ENCODE results near the gene ZNF184. TPM values are rescaled to one million over a fixed set of nuclear protein-coding genes. Genes with fewer than 3 reads are reported as not detected.

Gene ZNF184
- total RNA-seq, 1 experiment from 2014 or later: 8.8 TPM

DNA sequence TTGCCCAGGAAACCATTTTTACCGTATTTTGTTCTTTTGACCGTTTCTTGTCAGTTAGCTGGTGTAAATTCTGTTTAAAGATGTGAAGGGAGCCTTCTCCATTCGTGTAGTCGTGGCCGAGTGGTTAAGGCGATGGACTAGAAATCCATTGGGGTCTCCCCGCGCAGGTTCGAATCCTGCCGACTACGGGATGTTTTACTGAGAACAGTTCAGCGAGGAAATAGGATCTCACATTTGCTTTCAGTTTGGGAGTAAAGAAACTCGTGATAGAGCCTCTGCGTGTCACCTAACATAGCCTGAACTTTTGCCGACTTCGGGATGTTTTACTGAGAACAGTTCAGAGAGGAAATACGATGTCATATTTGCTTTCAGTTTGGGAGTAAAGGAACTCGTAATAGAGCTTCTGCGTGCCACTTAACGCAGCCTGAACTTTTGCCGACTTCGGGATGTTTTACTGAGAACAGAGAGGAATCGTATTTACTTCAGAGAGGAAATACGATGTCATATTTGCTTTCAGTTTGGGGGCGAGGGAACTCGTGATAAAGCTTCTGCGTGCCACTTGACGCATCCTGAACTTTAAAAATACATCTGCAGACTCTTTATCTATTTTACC, 5.9 kb upstream of the ZNF184 start:
- POLR2A ChIA-PET (ENCODE audit: unreplicated experiment): no interaction called here
- Histone ChIP-seq H3K27ac (peak overlapping the region; percentile 82), H3K9me3 (ENCODE audit: insufficient read depth, low read depth) (no peaks in the 10 kb centered on the region), H3F3A (ENCODE audit: insufficient read depth, low read depth) (peaks cover 23% of the 10 kb centered on the region), H3K4me2 (peak overlapping the region; percentile 79), H2AFZ (peak overlapping the region; percentile 93), H4K20me1 (ENCODE audit: insufficient read depth) (no peaks in the 10 kb centered on the region), H3K27me3 (ENCODE audit: insufficient read depth, low read depth) (no peaks in the 10 kb centered on the region), H3K79me2 (ENCODE audit: low read depth) (no peaks in the 10 kb centered on the region), H3K9me2 (ENCODE audit: insufficient read depth) (no peaks in the 10 kb centered on the region), H3K4me3 (peak overlapping the region; percentile 66), H3K36me3 (ENCODE audit: low read depth) (no peaks in the 10 kb centered on the region), H3K4me1 (replicated peaks; ENCODE audit: insufficient read depth) (peaks cover 9% of the 10 kb centered on the region; the same call in 1 of the 2 replicates)
- BruUV-seq (replicated peaks): TSS peak; percentile 89
- CTCF ChIA-PET: interaction anchor here (0.7 kb wide), 1 partner anchor 131 kb away, joined by 3 read pairs; no protein-coding TSS in a partner anchor
- TF ChIP-seq EZH2 (IDR thresholded peaks at IDR 0.05; ENCODE audit: low read depth): no peak
- TF ChIP-seq, protein P1, sequence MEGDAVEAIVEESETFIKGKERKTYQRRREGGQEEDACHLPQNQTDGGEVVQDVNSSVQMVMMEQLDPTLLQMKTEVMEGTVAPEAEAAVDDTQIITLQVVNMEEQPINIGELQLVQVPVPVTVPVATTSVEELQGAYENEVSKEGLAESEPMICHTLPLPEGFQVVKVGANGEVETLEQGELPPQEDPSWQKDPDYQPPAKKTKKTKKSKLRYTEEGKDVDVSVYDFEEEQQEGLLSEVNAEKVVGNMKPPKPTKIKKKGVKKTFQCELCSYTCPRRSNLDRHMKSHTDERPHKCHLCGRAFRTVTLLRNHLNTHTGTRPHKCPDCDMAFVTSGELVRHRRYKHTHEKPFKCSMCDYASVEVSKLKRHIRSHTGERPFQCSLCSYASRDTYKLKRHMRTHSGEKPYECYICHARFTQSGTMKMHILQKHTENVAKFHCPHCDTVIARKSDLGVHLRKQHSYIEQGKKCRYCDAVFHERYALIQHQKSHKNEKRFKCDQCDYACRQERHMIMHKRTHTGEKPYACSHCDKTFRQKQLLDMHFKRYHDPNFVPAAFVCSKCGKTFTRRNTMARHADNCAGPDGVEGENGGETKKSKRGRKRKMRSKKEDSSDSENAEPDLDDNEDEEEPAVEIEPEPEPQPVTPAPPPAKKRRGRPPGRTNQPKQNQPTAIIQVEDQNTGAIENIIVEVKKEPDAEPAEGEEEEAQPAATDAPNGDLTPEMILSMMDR (conservative IDR thresholded peaks at IDR 0.05): no peak
- DNase-seq: peak; percentile 82 to 85
- intact Hi-C loops (cut with micrococcal nuclease; ENCODE audit: unreplicated experiment): loop anchor here (1.0 to 10.0 kb wide), 6 partner anchors 184 to 416 kb away; a partner anchor contains a TSS

DNA sequence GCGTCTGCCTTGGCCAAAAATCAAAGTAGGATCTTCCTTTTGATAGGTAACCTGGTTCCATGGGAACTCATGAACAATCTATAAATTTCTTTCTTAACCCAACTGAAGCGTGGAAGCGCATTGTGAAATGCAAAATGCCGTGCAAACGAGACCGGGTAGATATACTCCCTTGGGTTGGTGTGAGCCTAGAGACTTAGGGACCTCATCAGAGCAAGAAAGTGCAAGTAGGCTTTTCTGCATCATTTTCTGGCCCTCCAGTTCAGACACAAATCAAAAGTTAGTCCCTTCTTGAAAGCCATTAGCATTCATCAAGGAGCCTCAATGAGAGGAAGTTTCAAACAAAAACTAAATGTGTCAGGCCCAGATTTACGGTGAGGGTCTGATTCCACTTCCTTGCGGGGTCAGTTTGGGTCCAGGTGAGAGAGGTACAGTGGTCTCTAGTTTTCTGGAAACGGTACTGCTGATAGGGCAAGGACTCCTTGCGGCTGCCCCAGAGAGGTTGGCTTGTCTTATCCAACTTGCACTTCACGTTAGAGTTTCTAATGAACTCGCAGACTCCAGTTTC, 5.3 kb upstream of the ZNF184 start:
- Histone ChIP-seq H3K4me3 (peak overlapping the region; percentile 66), H3K9me2 (ENCODE audit: insufficient read depth) (no peaks in the 10 kb centered on the region), H3K36me3 (ENCODE audit: low read depth) (no peaks in the 10 kb centered on the region), H3K9me3 (ENCODE audit: insufficient read depth, low read depth) (no peaks in the 10 kb centered on the region), H3K27ac (peak overlapping the region; percentile 82), H3K27me3 (ENCODE audit: insufficient read depth, low read depth) (no peaks in the 10 kb centered on the region), H4K20me1 (ENCODE audit: insufficient read depth) (no peaks in the 10 kb centered on the region), H2AFZ (peak overlapping the region; percentile 93), H3K4me1 (replicated peaks; ENCODE audit: insufficient read depth) (peaks cover 9% of the 10 kb centered on the region; the same call in 1 of the 2 replicates), H3K4me2 (peak overlapping the region; percentile 79), H3F3A (ENCODE audit: insufficient read depth, low read depth) (peaks cover 28% of the 10 kb centered on the region), H3K79me2 (ENCODE audit: low read depth) (no peaks in the 10 kb centered on the region)
- ChIA-PET POLR2A (ENCODE audit: unreplicated experiment) (no interaction called here), CTCF (no interaction called here)
- no TSS peak for BruUV-seq (replicated peaks)
- TF ChIP-seq, protein P1 (conservative IDR thresholded peaks at IDR 0.05): no peak
- no peak for TF ChIP-seq EZH2 (IDR thresholded peaks at IDR 0.05; ENCODE audit: low read depth)
- DNase-seq: no peak
- intact Hi-C loops (cut with micrococcal nuclease; ENCODE audit: unreplicated experiment): loop anchor here (5.0 to 10.0 kb wide), 5 partner anchors 183 to 417 kb away; a partner anchor contains a TSS

GRCh38 chr6:27477318-27478013, 4.6 kb upstream of the ZNF184 start:
- H3K27ac ChIP-seq: no peak overlapping the region

More at GRCh38 chr6:27477318-27478013, 4.6 kb upstream of the ZNF184 start:
- H2AFZ ChIP-seq: peak overlapping the region; percentile 93; the same call in 1 of the 2 replicates
- H3K27me3 ChIP-seq (ENCODE audit: insufficient read depth, low read depth): no peaks in the 10 kb centered on the region
- peaks cover 33% of the 10 kb centered on the region for H3F3A ChIP-seq (ENCODE audit: insufficient read depth, low read depth)
- no peaks in the 10 kb centered on the region for H4K20me1 ChIP-seq (ENCODE audit: insufficient read depth)
- intact Hi-C loops (cut with micrococcal nuclease; ENCODE audit: unreplicated experiment): loop anchor here (5.0 to 10.0 kb wide), 5 partner anchors 183 to 417 kb away; a partner anchor contains a TSS
- H3K36me3 ChIP-seq (ENCODE audit: low read depth): no peaks in the 10 kb centered on the region
- no peaks in the 10 kb centered on the region for H3K9me2 ChIP-seq (ENCODE audit: insufficient read depth)
- H3K4me3 ChIP-seq: no peak overlapping the region
- H3K4me1 ChIP-seq (replicated peaks; ENCODE audit: insufficient read depth): peaks cover 9% of the 10 kb centered on the region; the same call in 1 of the 2 replicates
- H3K79me2 ChIP-seq (ENCODE audit: low read depth): no peaks in the 10 kb centered on the region
- BruUV-seq (replicated peaks): no TSS peak
- H3K9me3 ChIP-seq (ENCODE audit: insufficient read depth, low read depth): no peaks in the 10 kb centered on the region
- peak overlapping the region; percentile 79 for H3K4me2 ChIP-seq
- TF ChIP-seq, protein P1 (conservative IDR thresholded peaks at IDR 0.05): no peak
- TF ChIP-seq EZH2 (IDR thresholded peaks at IDR 0.05; ENCODE audit: low read depth): no peak
- ChIA-PET CTCF (no interaction called here), POLR2A (ENCODE audit: unreplicated experiment) (no interaction called here)
- DNase-seq: no peak

Measured in PC-9 (cell line).